SK-N-MC (cell line): ENCODE measurements around the gene FBP2.
A peak's percentile ranks its signal among the peaks of the same experiment; 100 is the strongest.

ENCODE experiments used
- DNase-seq: peaks from one replicate; pipeline ENCODE4 v3.0.0-alpha.2; 2011; ENCODE audit warnings: low read depth, low spot score
- H3K27ac ChIP-seq: fragments of 200-600 bp; sonication (generic); 2 replicates; pipeline ENCODE4 v1.5.1; 2016; ENCODE audit warnings: mixed run types
- H3K36me3 ChIP-seq: fragments of 200-600 bp; sonication (generic); 2 replicates; pipeline ENCODE4 v1.6.1; 2017; ENCODE audit warnings: antibody characterized with exemption, low read length, mixed read lengths; ENCODE audit not compliant: insufficient read depth
- H3K4me3 ChIP-seq: fragments of 200-600 bp; sonication (generic); 2 replicates; pipeline ENCODE4 v1.5.1; 2016
- H3K9ac ChIP-seq: fragments of 200-600 bp; sonication (generic); 2 replicates; pipeline ENCODE4 v1.8.0; 2017; ENCODE audit warnings: mixed run types, mixed read lengths; ENCODE audit not compliant: insufficient read length
- H3K9me3 ChIP-seq: fragments of 200-600 bp; sonication (generic); 2 replicates; pipeline ENCODE4 v1.6.1; 2017; ENCODE audit warnings: low read depth, mild to moderate bottlenecking, antibody characterized with exemption, low read length, moderate library complexity, mixed read lengths
- EZH2 ChIP-seq: fragments of 200-600 bp; sonication (generic); IDR thresholded peaks from one replicate; pipeline ENCODE4 v1.6.1; 2017; ENCODE audit warnings: antibody characterized with exemption
- FOXP2 ChIP-seq: optimal IDR thresholded peaks from 2 replicates; pipeline ENCODE3; 2011; ENCODE audit warnings: mild to moderate bottlenecking, moderate library complexity; ENCODE audit not compliant: insufficient read depth; ENCODE audit errors: extremely low read length, control extremely low read depth
- POLR2AphosphoS5 ChIP-seq: IDR thresholded peaks from 2 replicates; pipeline ENCODE4 v1.6.1; 2012; ENCODE audit warnings: mild to moderate bottlenecking, low read depth, low read length, borderline replicate concordance

FBP2 gene

GRCh38 chr9:94631599-94631998 is 38.0 kb upstream of the FBP2 start:
- TF ChIP-seq EZH2, result no peak
- no peak for TF ChIP-seq POLR2AphosphoS5
- no peak for TF ChIP-seq FOXP2
- H3K9me3 ChIP-seq, result no peaks in the 10 kb centered on the region
- no peaks in the 10 kb centered on the region for H3K36me3 ChIP-seq
- no peak overlapping the region for H3K27ac ChIP-seq
- H3K9ac ChIP-seq, result no peak overlapping the region
- no peak for DNase-seq
- no peak overlapping the region for H3K4me3 ChIP-seq

- no peak overlapping the region for H3K27ac ChIP-seq
- no peaks in the 10 kb centered on the region for H3K9me3 ChIP-seq
- H3K4me3 ChIP-seq, result no peak overlapping the region
- TF ChIP-seq POLR2AphosphoS5 (no peak), FOXP2 (no peak), EZH2 (no peak)
- no peaks in the 10 kb centered on the region for H3K36me3 ChIP-seq
- no peak overlapping the region for H3K9ac ChIP-seq
- peak; percentile 3 for DNase-seq
These were observed 37.2 kb upstream of the FBP2 start for GRCh38 chr9:94630833-94631232.

- no peaks in the 10 kb centered on the region for H3K36me3 ChIP-seq
- no peak for TF ChIP-seq EZH2
- no peak for TF ChIP-seq POLR2AphosphoS5
- TF ChIP-seq FOXP2, result no peak
- H3K9me3 ChIP-seq, result no peaks in the 10 kb centered on the region
- no peak overlapping the region for H3K27ac ChIP-seq
- H3K4me3 ChIP-seq, result no peak overlapping the region
- DNase-seq, result no peak
- no peak overlapping the region for H3K9ac ChIP-seq
These were observed 36.7 kb upstream of the FBP2 start for GRCh38 chr9:94630281-94630680.

- TF ChIP-seq EZH2, result no peak
- no peak for TF ChIP-seq FOXP2
- TF ChIP-seq POLR2AphosphoS5, result no peak
- Histone ChIP-seq H3K9me3 (no peaks in the 10 kb centered on the region), H3K27ac (no peak overlapping the region), H3K36me3 (no peaks in the 10 kb centered on the region), H3K4me3 (no peak overlapping the region), H3K9ac (no peak overlapping the region)
- DNase-seq, result no peak
These were observed 33.7 kb upstream of the FBP2 start for GRCh38 chr9:94627287-94627686.

GRCh38 chr9:94625835-94626234 is 32.2 kb upstream of the FBP2 start:
- H3K9ac ChIP-seq, result no peak overlapping the region

GRCh38 chr9:94624629-94625028 is 31.0 kb upstream of the FBP2 start:
- Histone ChIP-seq H3K4me3 (no peak overlapping the region), H3K9ac (no peak overlapping the region), H3K27ac (no peak overlapping the region), H3K9me3 (no peaks in the 10 kb centered on the region), H3K36me3 (no peaks in the 10 kb centered on the region)
- TF ChIP-seq EZH2 (no peak), FOXP2 (no peak), POLR2AphosphoS5 (no peak)
- no peak for DNase-seq

More at GRCh38 chr9:94625835-94626234, 32.2 kb upstream of the FBP2 start:
- no peak overlapping the region for H3K27ac ChIP-seq
- no peak for DNase-seq
- no peak overlapping the region for H3K4me3 ChIP-seq
- no peak for TF ChIP-seq EZH2
- no peak for TF ChIP-seq FOXP2
- TF ChIP-seq POLR2AphosphoS5, result no peak
- H3K36me3 ChIP-seq, result no peaks in the 10 kb centered on the region
- H3K9me3 ChIP-seq, result no peaks in the 10 kb centered on the region

GRCh38 chr9:94623253-94623652 is 29.6 kb upstream of the FBP2 start:
- TF ChIP-seq FOXP2 (no peak), EZH2 (no peak), POLR2AphosphoS5 (no peak)
- Histone ChIP-seq H3K9me3 (no peaks in the 10 kb centered on the region), H3K27ac (no peak overlapping the region), H3K36me3 (no peaks in the 10 kb centered on the region), H3K9ac (no peak overlapping the region), H3K4me3 (no peak overlapping the region)
- no peak for DNase-seq

GRCh38 chr9:94622087-94622800 is 28.6 kb upstream of the FBP2 start:
- Histone ChIP-seq H3K9ac (no peak overlapping the region), H3K9me3 (no peaks in the 10 kb centered on the region), H3K36me3 (no peaks in the 10 kb centered on the region), H3K27ac (no peak overlapping the region), H3K4me3 (no peak overlapping the region)
- TF ChIP-seq FOXP2 (no peak), POLR2AphosphoS5 (no peak), EZH2 (no peak)
- no peak for DNase-seq

GRCh38 chr9:94619026-94619425 is 25.4 kb upstream of the FBP2 start:
- Histone ChIP-seq H3K36me3 (no peaks in the 10 kb centered on the region), H3K9ac (no peak overlapping the region), H3K4me3 (no peak overlapping the region), H3K27ac (no peak overlapping the region), H3K9me3 (no peaks in the 10 kb centered on the region)
- TF ChIP-seq FOXP2 (no peak), POLR2AphosphoS5 (no peak), EZH2 (no peak)
- no peak for DNase-seq
